K562 (cell line): Measurements from ENCODE around the gene ANKRD16. TPM values are rescaled to one million over a fixed set of nuclear protein-coding genes. Genes with fewer than 3 reads are reported as not detected.

Source experiments
- BACH1 ChIP-seq: fragments of 200-800 bp; sonication (Bioruptor generic); IDR thresholded peaks from 2 replicates; pipeline ENCODE4 v1.6.1; 2016; ENCODE audit warnings: missing genetic modification characterization, missing compliant biosample characterization
- E2F8 ChIP-seq: fragments of 450-650 bp; IDR thresholded peaks from 2 replicates; pipeline ENCODE4 v1.7.1; 2018; ENCODE audit warnings: mild to moderate bottlenecking, low read depth; ENCODE audit not compliant: partially characterized antibody
- JUN ChIP-seq, 2 experiments: sonication (generic) in 1 of 2; formaldehyde crosslinking in 1 of 2; IDR thresholded peaks; 2 replicates each; pipeline versions ENCODE4 v1.6.1 to v1.8.0; 2012 to 2022; ENCODE audit warnings: borderline replicate concordance in 2 of 2, mild to moderate bottlenecking in 2 of 2, improper control_type of control experiment in 1 of 2, low read depth in 1 of 2, low read length in 1 of 2, missing genetic modification reagents in 1 of 2
- MCM3 ChIP-seq: fragments of 450-650 bp; IDR thresholded peaks from 2 replicates; pipeline ENCODE4 v1.6.1; 2016
- MGA ChIP-seq: fragments of 450-650 bp; IDR thresholded peaks from 2 replicates; pipeline ENCODE4 v1.6.1; 2016; ENCODE audit warnings: mild to moderate bottlenecking, moderate library complexity
- POLR3G ChIP-seq: IDR thresholded peaks from 2 replicates; pipeline ENCODE4 v1.6.1; 2011; ENCODE audit not compliant: insufficient read length, insufficient replicate concordance; ENCODE audit errors: extremely low read depth
- SMARCB1 ChIP-seq: IDR thresholded peaks from 2 replicates; pipeline ENCODE4 v1.6.1; 2011; ENCODE audit warnings: improper control_type of control experiment, low read depth; ENCODE audit not compliant: insufficient read length
- TARDBP ChIP-seq: fragments of 450-650 bp; IDR thresholded peaks from 2 replicates; pipeline ENCODE4 v1.6.1; 2016
- WHSC1 ChIP-seq: IDR thresholded peaks from one replicate; pipeline ENCODE4 v1.6.1; 2012; ENCODE audit warnings: low read length, control low read depth, inconsistent platforms
- ZBTB33 ChIP-seq: sonication (generic); formaldehyde crosslinking; IDR thresholded peaks from 2 replicates; pipeline ENCODE4 v1.8.1; 2023; ENCODE audit warnings: mild to moderate bottlenecking, missing genetic modification reagents
- polyA plus RNA-seq, 8 experiments: library from polyadenylated mRNA; depleted of rRNA in 4 of 8; stranded (reverse) in 5 of 8; unstranded in 3 of 8; fragments of >200 nt; fragmentation: Nextera tagmentation in 2 of 8; fragmentation: Illumina TruSeq in 1 of 8; extraction: Ambion mirVana in 2 of 8; extraction: Trizol in 1 of 8; gene quantifications; 2 replicates each; pipeline versions ENCODE4 v1.2.1 to v1.2.3, GENCODE V29; 2011 to 2014; ENCODE audit warnings: inconsistent platforms in 1 of 8, missing spikeins in 1 of 8
- total RNA-seq, 7 experiments: library from RNA; depleted of rRNA in 6 of 7; stranded (reverse); fragments of >200 nt in 6 of 7; fragmentation: Illumina TruSeq in 2 of 7; extraction: Trizol in 2 of 7; gene quantifications; 2 replicates each; pipeline versions ENCODE4 v1.2.1 to v1.2.3, GENCODE V29; 2011 to 2021; ENCODE audit warnings: low replicate concordance in 1 of 7

The ANKRD16 gene
- total and polyA plus RNA-seq, 9 of the 15 experiments (the other 6 are each of a cell fraction or from before 2014, with no cell fraction given), result 1.5 to 16.0 (median 9.5) TPM

GRCh38 chr10:5889624-5890451 is at the start of gene ANKRD16, which contains the start of gene FBH1 (continued):
- TF ChIP-seq E2F8 (peak; percentile 72), BACH1 (tag) (no peak), JUN (IDR thresholded peaks at IDR 0.05; ENCODE audit: borderline replicate concordance, low read depth, low read length) (peak; percentile 7; the same call in 1 of the 2 replicates), JUN (CRISPR knock-in tag; IDR thresholded peaks at IDR 0.05; ENCODE audit: borderline replicate concordance) (no peak), WHSC1 (no peak), SMARCB1 (no peak), MCM3 (no peak), TARDBP (peak; percentile 78), POLR3G (no peak), ZBTB33 (CRISPR knock-in tag) (0 out of 2 replicates have a peak, but pooled peaks have one; percentile 33), MGA (peak; percentile 54)
